ENCODE results near the gene YBX1. TPM values are rescaled to one million over a fixed set of nuclear protein-coding genes. Genes with fewer than 3 reads are reported as not detected.

YBX1 gene
- total and polyA plus RNA-seq, 4 donors: 393 to 1,633 (median 657) TPM

GRCh38 chr1:42734201-42735035 is 52.2 kb downstream of the YBX1 start:
- intact Hi-C loops (cut with DNase I): no loop called here
- no peak for ATAC-seq (ENCODE audit: low FRiP score)

GRCh38 chr1:42735056-42735455 is 52.8 kb downstream of the YBX1 start:
- DNase-seq (no peak), ATAC-seq (ENCODE audit: low FRiP score) (no peak)
- H3K27me3 ChIP-seq (ENCODE audit: control insufficient read depth in 1 of 2, insufficient read depth in 2 of 2, low read length in 1 of 2): no peaks in the 10 kb centered on the region
- no peak overlapping the region for H3K27ac ChIP-seq (ENCODE audit: low read depth in 1 of 2, low read length in 2 of 2)
- H3K4me1 ChIP-seq (ENCODE audit: control insufficient read depth in 1 of 2, insufficient read depth in 2 of 2, low read length in 2 of 2): no peaks in the 10 kb centered on the region
- no peaks in the 10 kb centered on the region for H3K36me3 ChIP-seq (ENCODE audit: control insufficient read depth in 1 of 2, insufficient read depth in 2 of 2, low read length in 1 of 2)
- intact Hi-C loops (cut with DNase I): no loop called here
- H3K9me3 ChIP-seq (ENCODE audit: control insufficient read depth, low read length): no peaks in the 10 kb centered on the region
- WGBS, 2 donors: 84 to 86% methylated on average over 11 of the region's 11 CpGs
- no peak overlapping the region for H3K4me3 ChIP-seq (ENCODE audit: low read length in 2 of 2)

More at GRCh38 chr1:42734201-42735035, 52.2 kb downstream of the YBX1 start:
- H3K27me3 ChIP-seq (ENCODE audit: control insufficient read depth in 1 of 2, insufficient read depth in 2 of 2, low read length in 1 of 2): no peaks in the 10 kb centered on the region
- no peak for DNase-seq
- no peak overlapping the region for H3K4me3 ChIP-seq (ENCODE audit: low read length in 2 of 2)
- H3K36me3 ChIP-seq (ENCODE audit: control insufficient read depth in 1 of 2, insufficient read depth in 2 of 2, low read length in 1 of 2): no peaks in the 10 kb centered on the region
- 92 to 98% methylated on average over 7 of the region's 7 CpGs for WGBS, 2 donors
- H3K27ac ChIP-seq (ENCODE audit: low read depth in 1 of 2, low read length in 2 of 2): no peak overlapping the region
- H3K4me1 ChIP-seq (ENCODE audit: control insufficient read depth in 1 of 2, insufficient read depth in 2 of 2, low read length in 2 of 2): no peaks in the 10 kb centered on the region
- no peaks in the 10 kb centered on the region for H3K9me3 ChIP-seq (ENCODE audit: control insufficient read depth, low read length)

- no peak for DNase-seq
- intact Hi-C loops (cut with DNase I): no loop called here
Observed at GRCh38 chr1:42735477-42736105, 53.4 kb downstream of the YBX1 start.

GRCh38 chr1:42736152-42736551 is 53.9 kb downstream of the YBX1 start:
- H3K9me3 ChIP-seq (ENCODE audit: control insufficient read depth, low read length): no peaks in the 10 kb centered on the region
- H3K36me3 ChIP-seq (ENCODE audit: control insufficient read depth in 1 of 2, insufficient read depth in 2 of 2, low read length in 1 of 2): no peaks in the 10 kb centered on the region
- intact Hi-C loops (cut with DNase I): no loop called here
- no peaks in the 10 kb centered on the region for H3K4me1 ChIP-seq (ENCODE audit: control insufficient read depth in 1 of 2, insufficient read depth in 2 of 2, low read length in 2 of 2)
- no peak for DNase-seq
- WGBS, 2 donors: 67 to 76% methylated on average over 4 of the region's 4 CpGs
- ATAC-seq (ENCODE audit: low FRiP score): no peak
- no peaks in the 10 kb centered on the region for H3K27me3 ChIP-seq (ENCODE audit: control insufficient read depth in 1 of 2, insufficient read depth in 2 of 2, low read length in 1 of 2)
- H3K27ac ChIP-seq (ENCODE audit: low read depth in 1 of 2, low read length in 2 of 2): no peak overlapping the region
- H3K4me3 ChIP-seq (ENCODE audit: low read length in 2 of 2): no peak overlapping the region

More at GRCh38 chr1:42735477-42736105, 53.4 kb downstream of the YBX1 start:
- H3K27me3 ChIP-seq (ENCODE audit: control insufficient read depth in 1 of 2, insufficient read depth in 2 of 2, low read length in 1 of 2): no peaks in the 10 kb centered on the region
- no peak overlapping the region for H3K4me3 ChIP-seq (ENCODE audit: low read length in 2 of 2)
- H3K4me1 ChIP-seq (ENCODE audit: control insufficient read depth in 1 of 2, insufficient read depth in 2 of 2, low read length in 2 of 2): no peaks in the 10 kb centered on the region
- no peak for ATAC-seq (ENCODE audit: low FRiP score)
- no peak overlapping the region for H3K27ac ChIP-seq (ENCODE audit: low read depth in 1 of 2, low read length in 2 of 2)
- no peaks in the 10 kb centered on the region for H3K9me3 ChIP-seq (ENCODE audit: control insufficient read depth, low read length)
- H3K36me3 ChIP-seq (ENCODE audit: control insufficient read depth in 1 of 2, insufficient read depth in 2 of 2, low read length in 1 of 2): no peaks in the 10 kb centered on the region
- 86 to 87% methylated on average over 14 of the region's 14 CpGs for WGBS, 2 donors

- WGBS, 2 donors: 86 to 92% methylated on average over 8 of the region's 8 CpGs
- no peaks in the 10 kb centered on the region for H3K4me1 ChIP-seq (ENCODE audit: control insufficient read depth in 1 of 2, insufficient read depth in 2 of 2, low read length in 2 of 2)
- H3K36me3 ChIP-seq (ENCODE audit: control insufficient read depth in 1 of 2, insufficient read depth in 2 of 2, low read length in 1 of 2): no peaks in the 10 kb centered on the region
- DNase-seq (no peak), ATAC-seq (ENCODE audit: low FRiP score) (no peak)
- no peaks in the 10 kb centered on the region for H3K27me3 ChIP-seq (ENCODE audit: control insufficient read depth in 1 of 2, insufficient read depth in 2 of 2, low read length in 1 of 2)
- H3K27ac ChIP-seq (ENCODE audit: low read depth in 1 of 2, low read length in 2 of 2): no peak overlapping the region
- intact Hi-C loops (cut with DNase I): no loop called here
- H3K4me3 ChIP-seq (ENCODE audit: low read length in 2 of 2): no peak overlapping the region
- no peaks in the 10 kb centered on the region for H3K9me3 ChIP-seq (ENCODE audit: control insufficient read depth, low read length)
Observed at GRCh38 chr1:42736571-42737200, 54.5 kb downstream of the YBX1 start.

GRCh38 chr1:42737257-42737656 is 55.0 kb downstream of the YBX1 start:
- DNase-seq (no peak), ATAC-seq (ENCODE audit: low FRiP score) (no peak)
- H3K9me3 ChIP-seq (ENCODE audit: control insufficient read depth, low read length): no peaks in the 10 kb centered on the region
- H3K27me3 ChIP-seq (ENCODE audit: control insufficient read depth in 1 of 2, insufficient read depth in 2 of 2, low read length in 1 of 2): no peaks in the 10 kb centered on the region
- H3K27ac ChIP-seq (ENCODE audit: low read depth in 1 of 2, low read length in 2 of 2): no peak overlapping the region
- intact Hi-C loops (cut with DNase I): no loop called here
- H3K4me3 ChIP-seq (ENCODE audit: low read length in 2 of 2): no peak overlapping the region
- H3K4me1 ChIP-seq (ENCODE audit: control insufficient read depth in 1 of 2, insufficient read depth in 2 of 2, low read length in 2 of 2): no peaks in the 10 kb centered on the region
- 57 to 58% methylated on average over 5 of the region's 5 CpGs for WGBS, 2 donors
- H3K36me3 ChIP-seq (ENCODE audit: control insufficient read depth in 1 of 2, insufficient read depth in 2 of 2, low read length in 1 of 2): no peaks in the 10 kb centered on the region

- Histone ChIP-seq H3K4me1 (ENCODE audit: control insufficient read depth in 1 of 2, insufficient read depth in 2 of 2, low read length in 2 of 2) (no peaks in the 10 kb centered on the region), H3K36me3 (ENCODE audit: control insufficient read depth in 1 of 2, insufficient read depth in 2 of 2, low read length in 1 of 2) (no peaks in the 10 kb centered on the region), H3K27me3 (ENCODE audit: control insufficient read depth in 1 of 2, insufficient read depth in 2 of 2, low read length in 1 of 2) (no peaks in the 10 kb centered on the region), H3K4me3 (ENCODE audit: low read length in 2 of 2) (no peak overlapping the region), H3K27ac (ENCODE audit: low read depth in 1 of 2, low read length in 2 of 2) (no peak overlapping the region), H3K9me3 (ENCODE audit: control insufficient read depth, low read length) (no peaks in the 10 kb centered on the region)
- WGBS, 2 donors: 90% methylated on average over 21 of the region's 21 CpGs
- intact Hi-C loops (cut with DNase I): no loop called here
- DNase-seq (no peak), ATAC-seq (ENCODE audit: low FRiP score) (no peak)
Observed at GRCh38 chr1:42737986-42738677, 55.9 kb downstream of the YBX1 start.

- Histone ChIP-seq H3K27me3 (ENCODE audit: control insufficient read depth in 1 of 2, insufficient read depth in 2 of 2, low read length in 1 of 2) (no peaks in the 10 kb centered on the region), H3K9me3 (ENCODE audit: control insufficient read depth, low read length) (no peaks in the 10 kb centered on the region), H3K4me3 (ENCODE audit: low read length in 2 of 2) (no peak overlapping the region), H3K36me3 (ENCODE audit: control insufficient read depth in 1 of 2, insufficient read depth in 2 of 2, low read length in 1 of 2) (no peaks in the 10 kb centered on the region), H3K27ac (ENCODE audit: low read depth in 1 of 2, low read length in 2 of 2) (no peak overlapping the region), H3K4me1 (ENCODE audit: control insufficient read depth in 1 of 2, insufficient read depth in 2 of 2, low read length in 2 of 2) (no peaks in the 10 kb centered on the region)
- no peak for DNase-seq
- intact Hi-C loops (cut with DNase I): no loop called here
- WGBS, 2 donors: 88 to 90% methylated on average over 8 of the region's 8 CpGs
- ATAC-seq (ENCODE audit: low FRiP score): no peak
Observed at GRCh38 chr1:42738678-42739226, 56.5 kb downstream of the YBX1 start.

Measured in aorta (tissue), 5 donors.